NCI-H345 (cell line): ENCODE data around the gene CATSPERE.

Experiments used
- DNase-seq: peaks from one replicate; lab custom pipeline; 2025; lab: John Stamatoyannopoulos, UW

CATSPERE gene, protein sequence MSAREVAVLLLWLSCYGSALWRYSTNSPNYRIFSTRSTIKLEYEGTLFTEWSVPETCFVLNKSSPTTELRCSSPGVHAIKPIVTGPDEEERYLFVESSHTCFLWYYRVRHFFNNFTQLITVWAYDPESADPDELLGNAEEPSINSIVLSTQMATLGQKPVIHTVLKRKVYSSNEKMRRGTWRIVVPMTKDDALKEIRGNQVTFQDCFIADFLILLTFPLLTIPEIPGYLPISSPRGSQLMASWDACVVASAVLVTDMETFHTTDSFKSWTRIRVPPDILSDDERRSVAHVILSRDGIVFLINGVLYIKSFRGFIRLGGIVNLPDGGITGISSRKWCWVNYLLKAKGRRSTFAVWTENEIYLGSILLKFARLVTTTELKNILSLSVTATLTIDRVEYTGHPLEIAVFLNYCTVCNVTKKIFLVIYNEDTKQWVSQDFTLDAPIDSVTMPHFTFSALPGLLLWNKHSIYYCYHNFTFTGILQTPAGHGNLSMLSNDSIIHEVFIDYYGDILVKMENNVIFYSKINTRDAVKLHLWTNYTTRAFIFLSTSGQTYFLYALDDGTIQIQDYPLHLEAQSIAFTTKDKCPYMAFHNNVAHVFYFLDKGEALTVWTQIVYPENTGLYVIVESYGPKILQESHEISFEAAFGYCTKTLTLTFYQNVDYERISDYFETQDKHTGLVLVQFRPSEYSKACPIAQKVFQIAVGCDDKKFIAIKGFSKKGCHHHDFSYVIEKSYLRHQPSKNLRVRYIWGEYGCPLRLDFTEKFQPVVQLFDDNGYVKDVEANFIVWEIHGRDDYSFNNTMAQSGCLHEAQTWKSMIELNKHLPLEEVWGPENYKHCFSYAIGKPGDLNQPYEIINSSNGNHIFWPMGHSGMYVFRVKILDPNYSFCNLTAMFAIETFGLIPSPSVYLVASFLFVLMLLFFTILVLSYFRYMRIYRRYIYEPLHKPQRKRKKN

DNA sequence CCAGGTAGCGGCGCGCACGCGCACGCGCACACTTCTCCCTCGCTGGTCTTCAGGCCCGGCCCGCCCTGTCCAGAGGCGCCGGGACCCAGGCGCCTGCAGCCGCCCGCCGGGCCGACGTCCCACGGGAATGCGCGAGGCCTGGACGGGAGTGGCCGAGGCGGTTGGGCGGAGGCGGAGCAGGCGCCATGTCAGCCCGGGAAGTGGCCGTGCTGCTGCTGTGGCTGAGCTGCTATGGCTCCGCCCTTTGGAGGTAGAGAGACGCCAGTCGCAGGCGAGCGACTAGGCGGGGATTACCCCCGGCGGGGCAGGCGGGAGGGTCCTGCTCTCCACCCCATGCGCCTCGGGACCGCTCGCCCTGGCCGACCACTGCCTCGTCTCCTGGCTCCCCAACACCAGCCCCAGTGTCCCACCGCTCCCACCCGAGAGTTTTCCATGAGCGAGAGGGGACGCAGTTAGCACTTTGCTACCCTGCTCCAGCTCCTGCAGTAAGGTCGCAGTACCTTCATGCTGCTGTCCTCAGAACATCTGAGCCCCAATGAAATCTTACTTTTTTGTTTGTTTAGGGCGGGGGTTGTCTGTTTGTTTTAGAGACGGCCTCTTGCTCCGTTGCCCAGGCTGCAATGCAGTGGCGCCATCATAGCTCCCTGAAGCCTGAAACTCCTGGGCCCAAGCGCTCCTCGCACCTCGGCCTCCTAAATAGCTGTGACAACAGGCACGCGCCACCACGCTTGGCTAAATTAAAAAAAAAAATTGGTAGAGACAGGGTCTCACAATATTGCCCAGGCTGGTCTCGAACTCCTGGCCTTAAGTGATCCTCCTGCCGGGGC, at the start of gene CATSPERE:
TSS of gene CATSPERE (plus strand) at position 29 of the 827 bp plus-strand sequence. CDS start at position 186, 157 bp downstream.
- peak; percentile 89 for DNase-seq

DNA sequence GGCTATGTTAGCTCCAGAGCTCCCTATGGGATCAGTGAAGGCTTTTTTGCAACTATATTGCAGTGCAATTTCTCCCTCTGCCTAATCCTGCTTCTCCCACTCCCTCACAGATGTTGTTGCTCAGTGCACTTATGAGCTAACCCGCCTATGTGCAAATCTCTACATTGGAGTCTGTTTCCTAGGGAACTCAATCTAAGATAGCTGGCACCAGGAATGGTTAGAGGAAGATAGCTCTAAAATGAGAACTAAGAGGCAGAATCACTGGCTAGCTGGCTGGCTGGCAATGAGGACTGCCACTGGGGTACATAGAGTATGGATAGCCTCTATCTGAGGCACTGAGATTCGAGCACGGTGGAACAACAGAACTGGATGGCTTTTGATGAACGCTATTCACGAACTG, 48.9 kb upstream of the CATSPERE start:
- DNase-seq = no peak

DNA sequence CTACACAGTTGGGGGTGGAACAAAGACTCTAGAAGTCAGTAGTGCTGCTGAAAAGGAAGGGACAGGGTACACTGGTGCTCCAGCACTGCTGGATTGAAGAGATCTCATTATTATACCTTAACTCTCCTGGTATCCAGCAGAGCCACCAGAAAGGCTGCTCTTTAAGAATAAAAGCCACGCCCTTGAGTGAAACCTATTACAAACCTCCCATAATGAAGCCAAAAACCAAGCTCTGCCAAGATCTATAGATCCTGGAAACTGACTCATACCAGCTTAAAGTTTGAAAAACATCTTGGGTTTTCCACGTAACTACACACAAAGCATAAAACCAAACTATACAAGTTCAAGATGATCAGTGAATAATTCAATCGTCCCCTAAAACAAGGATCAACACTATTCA, 47.3 kb upstream of the CATSPERE start:
- no peak for DNase-seq

GRCh38 chr1:244414543-244414942, 46.5 kb upstream of the CATSPERE start:
- DNase-seq = no peak

DNA sequence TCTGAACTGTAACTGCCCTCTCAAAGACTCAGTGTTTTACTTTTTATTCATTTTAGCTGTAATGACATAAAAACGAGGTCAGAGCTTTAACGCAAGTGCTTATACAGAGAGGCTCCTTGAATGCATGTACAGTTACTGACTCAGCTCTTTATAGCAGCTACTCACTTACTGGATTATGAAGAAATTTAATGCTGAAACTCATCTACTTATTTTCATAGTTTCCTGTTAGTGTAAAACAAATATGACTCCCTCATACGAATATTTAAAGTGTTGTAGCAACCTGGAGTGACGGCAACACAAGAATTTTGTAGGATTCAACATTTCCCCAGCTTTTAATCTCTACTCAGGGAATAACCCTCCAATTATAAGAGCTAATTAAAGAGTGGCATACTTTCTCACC, 42.0 kb upstream of the CATSPERE start:
- no peak for DNase-seq

GRCh38 chr1:244422174-244422573, 38.9 kb upstream of the CATSPERE start:
- no peak for DNase-seq

DNA sequence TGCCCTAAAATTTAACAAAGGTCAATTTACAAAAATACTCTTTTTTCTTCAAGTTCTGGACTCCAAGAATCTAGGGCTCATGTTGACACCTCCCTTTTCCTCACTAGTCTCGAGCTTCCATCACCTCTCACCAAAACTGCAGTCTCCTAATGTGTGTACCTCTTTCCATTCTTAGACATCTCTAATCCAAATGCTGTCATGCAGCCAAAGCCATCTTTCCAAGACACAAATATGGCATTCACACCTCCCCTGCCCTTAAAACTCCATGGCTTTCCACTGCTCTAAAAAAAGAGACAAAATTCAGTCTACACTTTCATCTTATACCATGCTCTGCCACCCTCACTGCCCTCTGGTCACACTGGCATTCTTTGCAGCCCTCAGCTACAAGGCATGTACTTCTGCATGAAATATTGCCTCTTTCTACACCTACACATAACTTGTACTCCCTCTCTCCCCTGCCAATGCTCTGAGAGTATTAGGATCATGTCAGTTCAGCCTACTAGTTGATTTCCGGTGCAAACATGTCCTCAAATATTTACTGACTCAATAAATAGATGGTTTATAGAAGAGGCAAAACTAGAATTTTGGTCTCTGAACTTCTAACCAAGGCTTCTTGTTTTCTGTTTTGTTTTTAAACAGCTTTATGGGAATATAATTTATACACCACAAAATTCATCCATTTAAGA, 36.3 kb upstream of the CATSPERE start:
- no peak for DNase-seq

- DNase-seq = no peak
These were observed 33.4 kb upstream of the CATSPERE start for GRCh38 chr1:244427647-244428046.

DNA sequence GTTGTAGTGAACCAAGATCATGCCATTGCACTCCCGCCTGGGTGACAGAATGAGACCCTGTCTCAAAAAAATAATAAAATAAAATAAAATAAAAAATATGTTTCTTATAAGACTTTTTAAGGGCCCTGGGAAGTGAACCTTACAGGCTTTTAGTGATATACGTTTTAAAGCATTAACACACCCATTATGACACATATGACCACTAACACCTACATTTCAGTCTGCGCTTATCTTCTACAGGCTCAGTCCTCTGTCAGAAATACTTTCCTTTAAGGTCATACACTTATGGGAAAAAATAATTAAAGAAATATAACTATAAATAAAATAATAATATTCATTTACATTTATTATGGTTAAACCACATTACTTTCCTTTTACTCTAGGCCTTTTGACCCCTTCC, 31.3 kb upstream of the CATSPERE start:
- DNase-seq = no peak

- DNase-seq = no peak
These were observed 29.9 kb upstream of the CATSPERE start for GRCh38 chr1:244431166-244431565.

- no peak for DNase-seq
These were observed 25.4 kb upstream of the CATSPERE start for GRCh38 chr1:244435562-244436205.

DNA sequence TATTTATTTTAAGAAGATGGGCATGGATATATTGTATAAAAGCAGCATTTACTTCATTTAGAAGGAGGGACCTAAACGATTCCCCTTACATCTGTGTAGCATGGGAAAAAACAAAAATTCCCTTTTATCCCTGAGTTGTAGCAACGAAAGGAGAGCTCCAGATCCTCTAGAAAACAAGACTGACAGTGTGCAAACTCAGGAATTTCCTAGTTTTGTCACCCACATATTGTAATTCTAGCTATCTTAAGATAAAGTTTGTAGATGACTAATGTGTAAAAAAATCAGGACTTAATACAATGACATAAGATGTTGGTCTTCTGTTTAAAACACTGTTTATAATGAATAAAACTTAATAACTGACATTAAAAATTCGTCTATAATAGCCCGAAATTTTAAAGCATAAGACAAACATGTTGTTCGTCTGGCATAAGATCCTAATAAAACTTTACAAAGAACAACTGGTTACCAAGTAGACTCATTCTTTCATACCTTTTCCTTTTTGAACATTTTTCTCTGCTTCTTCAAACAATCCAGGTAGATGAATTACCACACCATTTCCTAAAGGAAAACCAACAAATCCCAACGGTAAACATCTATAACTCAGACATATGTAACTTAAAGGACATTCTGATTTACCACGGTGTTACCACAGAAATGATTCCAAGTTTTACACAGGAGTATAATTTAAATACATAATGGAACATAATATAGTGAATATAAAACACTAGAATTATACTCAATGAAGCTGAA, 24.6 kb upstream of the CATSPERE start:
- no peak for DNase-seq

DNA sequence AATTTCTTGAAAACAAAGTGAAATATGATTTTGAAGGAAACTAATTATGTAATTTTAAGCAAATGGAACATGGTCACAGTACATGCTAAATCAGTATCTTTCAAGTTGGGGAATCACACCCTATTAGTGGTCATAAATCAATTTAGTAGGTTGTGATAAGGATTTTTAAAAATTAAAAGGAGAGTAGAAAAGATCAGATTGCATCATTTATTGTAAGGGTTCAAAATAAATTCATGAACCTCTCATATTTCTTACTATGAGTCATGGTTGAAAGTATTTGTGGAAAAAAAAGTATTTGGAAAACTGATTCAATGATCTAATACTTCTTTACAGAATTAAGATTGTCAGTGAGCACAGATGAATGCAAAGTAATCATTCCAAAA, 24.0 kb upstream of the CATSPERE start:
- DNase-seq = no peak

DNA sequence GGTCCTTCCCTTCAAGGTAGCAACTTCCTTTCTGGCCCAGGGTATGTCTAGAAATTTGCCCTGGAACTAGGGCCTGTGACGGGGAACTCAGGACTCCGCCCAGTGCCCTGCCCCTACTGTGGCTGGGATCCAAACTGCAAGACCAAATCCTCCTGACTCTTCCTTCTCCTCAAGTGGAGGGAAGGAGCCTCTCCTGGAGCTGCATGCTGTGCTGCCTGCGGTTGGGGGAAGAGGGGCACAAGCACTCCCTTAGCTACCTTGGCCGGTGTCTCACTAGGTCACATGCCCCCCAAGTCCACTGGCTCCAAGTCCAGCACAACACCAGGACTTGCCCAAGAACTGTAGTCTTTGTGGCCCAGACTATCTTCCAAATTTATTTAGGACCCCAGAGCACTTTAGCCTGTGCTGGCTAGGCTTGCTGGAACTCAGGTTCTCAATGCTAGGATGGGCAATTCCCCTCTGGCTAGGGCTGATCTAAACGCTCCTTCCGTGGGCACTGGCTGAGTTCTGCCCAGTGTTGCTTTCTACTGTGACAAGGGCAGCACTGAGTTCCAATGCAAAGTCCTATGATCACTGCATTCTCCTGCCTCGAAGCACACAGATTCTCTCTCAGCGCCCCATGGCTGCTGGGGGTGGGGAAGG, 21.6 kb upstream of the CATSPERE start:
- DNase-seq = no peak

- DNase-seq = no peak
These were observed 18.2 kb upstream of the CATSPERE start for GRCh38 chr1:244442850-244443249.

- DNase-seq = no peak
These were observed 16.2 kb upstream of the CATSPERE start for GRCh38 chr1:244444854-244445253.

DNA sequence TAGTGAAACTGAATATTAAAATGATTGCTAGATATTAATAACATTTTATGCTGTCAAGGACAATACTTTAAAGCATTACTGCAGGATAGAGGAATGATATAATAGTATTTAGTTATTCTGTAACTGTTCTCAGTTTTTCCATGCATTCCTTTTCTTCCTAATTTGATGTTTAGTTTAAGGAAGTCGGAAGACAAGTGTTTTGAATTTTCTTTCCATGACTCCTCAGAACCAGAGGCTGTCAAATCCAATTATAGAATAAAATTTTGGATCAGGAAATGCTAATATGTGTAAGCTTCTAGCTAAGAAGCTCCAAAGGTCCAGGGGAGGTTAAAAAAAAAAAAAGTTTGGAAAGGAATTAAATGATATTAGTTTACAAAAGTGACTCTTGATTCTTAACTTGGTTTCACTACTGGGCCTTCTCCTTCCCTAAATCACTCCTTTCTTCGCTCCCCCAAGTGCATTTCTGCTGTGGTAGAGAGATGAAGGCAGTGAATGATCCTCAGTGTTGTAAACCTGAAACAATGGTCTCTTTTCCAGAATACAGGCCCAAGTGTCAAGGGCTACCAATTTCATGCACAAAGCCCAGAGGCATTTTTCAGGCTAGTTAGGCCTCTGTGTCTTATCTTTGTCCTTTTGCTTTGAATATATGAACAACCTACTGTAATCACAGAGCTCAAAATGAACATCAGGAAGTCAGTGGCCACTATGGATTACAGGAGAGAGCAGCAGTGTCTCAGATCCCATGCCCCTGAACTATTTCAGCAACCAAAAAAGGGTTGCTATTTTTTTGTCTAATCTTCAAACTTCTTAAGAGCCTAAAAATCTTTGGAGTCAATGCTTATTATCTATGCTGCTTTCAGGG, 15.5 kb upstream of the CATSPERE start:
- no peak for DNase-seq

DNA sequence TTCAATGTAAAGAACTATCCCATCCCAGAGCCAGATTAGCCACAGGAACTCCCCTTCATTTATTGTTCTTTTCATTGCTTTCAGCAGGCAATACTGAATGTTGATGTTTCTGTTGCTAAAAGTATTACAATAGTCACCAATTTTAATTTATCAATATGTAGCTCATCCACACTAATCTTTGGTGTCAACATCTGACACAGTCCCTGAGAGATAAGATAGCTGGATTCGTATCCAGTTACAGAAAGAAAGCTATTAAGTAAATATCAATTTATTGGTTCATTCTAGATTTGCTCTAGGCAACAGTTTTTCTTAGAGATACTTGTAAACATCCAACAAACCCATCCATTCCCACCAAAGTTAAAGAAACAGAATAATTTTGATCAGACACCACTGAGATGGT, 14.0 kb upstream of the CATSPERE start:
- no peak for DNase-seq

DNA sequence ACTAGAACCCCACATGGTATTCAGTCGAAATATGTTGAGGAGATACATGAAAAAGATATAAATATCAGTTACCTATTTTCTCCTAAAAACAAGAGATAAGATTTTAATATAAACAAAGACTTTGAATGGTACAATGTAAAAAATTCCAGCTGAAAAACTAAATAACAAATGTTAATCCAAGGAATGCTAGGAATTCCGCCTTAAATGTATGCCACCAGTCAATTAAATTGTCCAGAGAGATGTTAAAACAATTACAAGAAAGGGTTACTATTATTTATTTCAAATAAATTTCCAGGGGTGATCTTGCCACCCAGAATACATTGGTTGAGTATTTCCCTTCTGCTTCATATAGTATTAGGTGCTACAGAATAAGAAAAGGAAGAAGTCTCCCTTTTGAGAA, 13.5 kb upstream of the CATSPERE start:
- no peak for DNase-seq
